ENCODE results near the gene KATNA1.

Gene KATNA1

DNA sequence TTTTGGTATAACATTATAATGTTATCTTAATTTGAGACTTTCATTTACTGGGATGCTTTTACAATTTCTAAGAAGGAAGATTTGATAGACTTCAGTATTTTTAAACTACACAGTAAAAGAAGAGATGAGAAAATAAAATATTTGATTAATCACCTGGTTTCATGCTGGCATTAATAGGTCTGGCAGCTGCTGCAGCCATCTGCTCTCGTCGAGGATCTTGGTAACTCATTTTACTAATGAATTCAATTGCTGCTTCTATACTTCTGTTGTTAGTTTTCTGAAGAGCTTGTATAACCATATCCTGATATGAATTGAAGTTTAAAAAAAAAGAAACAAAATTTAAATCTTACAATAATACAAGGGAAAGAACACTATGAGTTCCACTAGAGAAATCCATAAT is 46.4 kb upstream of the KATNA1 start:
- Histone ChIP-seq H4K20me1 (ENCODE audit: insufficient read depth, low read length, poor library complexity, severe bottlenecking) (peaks cover 71% of the 10 kb centered on the region), H3K4me3 (ENCODE audit: low read length, poor library complexity, severe bottlenecking) (no peak overlapping the region), H3F3A (ENCODE audit: low read depth) (no peaks in the 10 kb centered on the region), H3K9me3 (ENCODE audit: insufficient read depth, low read depth, low read length) (no peaks in the 10 kb centered on the region), H3K4me2 (ENCODE audit: low read depth, low read length, poor library complexity, severe bottlenecking) (no peak overlapping the region), H3K9me2 (replicated peaks; ENCODE audit: low read depth, low read length) (no peaks in the 10 kb centered on the region), H3K4me1 (ENCODE audit: insufficient read depth, low read length, poor library complexity, severe bottlenecking) (no peaks in the 10 kb centered on the region), H2AFZ (ENCODE audit: low read length) (no peak overlapping the region), H3K79me2 (ENCODE audit: insufficient read depth, low read length) (peaks cover 81% of the 10 kb centered on the region), H3K9ac (ENCODE audit: low read depth, low read length, poor library complexity, severe bottlenecking) (no peak overlapping the region), H3K36me3 (ENCODE audit: insufficient read depth, low read length) (peaks cover 90% of the 10 kb centered on the region), H3K27me3 (ENCODE audit: insufficient read depth, low read length, poor library complexity, severe bottlenecking) (no peaks in the 10 kb centered on the region)
- TF ChIP-seq EZH2phosphoT487 (IDR thresholded peaks at IDR 0.05; ENCODE audit: borderline replicate concordance) (no peak), CTCF (conservative IDR thresholded peaks at IDR 0.05; ENCODE audit: low read length) (no peak)

DNA sequence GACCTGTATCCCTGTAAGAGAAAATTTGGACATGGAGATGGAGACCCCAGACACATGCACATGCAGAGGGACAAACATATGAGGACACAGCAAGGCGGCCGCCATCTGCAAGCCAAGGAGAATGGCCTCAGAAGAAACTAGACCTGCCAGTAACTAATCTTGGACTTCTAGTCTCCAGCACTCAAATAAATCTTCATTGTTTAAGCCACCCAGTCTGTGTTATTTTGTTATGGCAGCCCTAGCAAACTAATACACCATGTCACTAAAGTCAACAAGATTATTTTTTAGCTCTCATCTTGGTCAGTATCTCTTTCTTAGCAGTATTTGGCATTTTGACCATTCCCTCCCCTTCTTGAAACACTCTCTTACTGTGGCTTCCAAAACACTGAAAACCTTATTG is 42.7 kb upstream of the KATNA1 start:
- H3K4me1 ChIP-seq (ENCODE audit: insufficient read depth, low read length, poor library complexity, severe bottlenecking): no peaks in the 10 kb centered on the region
- H4K20me1 ChIP-seq (ENCODE audit: insufficient read depth, low read length, poor library complexity, severe bottlenecking): peaks cover 52% of the 10 kb centered on the region
- peaks cover 67% of the 10 kb centered on the region for H3K79me2 ChIP-seq (ENCODE audit: insufficient read depth, low read length)
- no peak overlapping the region for H2AFZ ChIP-seq (ENCODE audit: low read length)
- no peaks in the 10 kb centered on the region for H3K27me3 ChIP-seq (ENCODE audit: insufficient read depth, low read length, poor library complexity, severe bottlenecking)
- no peaks in the 10 kb centered on the region for H3F3A ChIP-seq (ENCODE audit: low read depth)
- TF ChIP-seq EZH2phosphoT487 (IDR thresholded peaks at IDR 0.05; ENCODE audit: borderline replicate concordance): no peak
- TF ChIP-seq CTCF (conservative IDR thresholded peaks at IDR 0.05; ENCODE audit: low read length): no peak
- H3K9me2 ChIP-seq (replicated peaks; ENCODE audit: low read depth, low read length): no peaks in the 10 kb centered on the region
- H3K36me3 ChIP-seq (ENCODE audit: insufficient read depth, low read length): peaks cover 76% of the 10 kb centered on the region
- H3K4me3 ChIP-seq (ENCODE audit: low read length, poor library complexity, severe bottlenecking): no peak overlapping the region
- no peak overlapping the region for H3K9ac ChIP-seq (ENCODE audit: low read depth, low read length, poor library complexity, severe bottlenecking)
- no peak overlapping the region for H3K4me2 ChIP-seq (ENCODE audit: low read depth, low read length, poor library complexity, severe bottlenecking)
- H3K9me3 ChIP-seq (ENCODE audit: insufficient read depth, low read depth, low read length): no peaks in the 10 kb centered on the region

DNA sequence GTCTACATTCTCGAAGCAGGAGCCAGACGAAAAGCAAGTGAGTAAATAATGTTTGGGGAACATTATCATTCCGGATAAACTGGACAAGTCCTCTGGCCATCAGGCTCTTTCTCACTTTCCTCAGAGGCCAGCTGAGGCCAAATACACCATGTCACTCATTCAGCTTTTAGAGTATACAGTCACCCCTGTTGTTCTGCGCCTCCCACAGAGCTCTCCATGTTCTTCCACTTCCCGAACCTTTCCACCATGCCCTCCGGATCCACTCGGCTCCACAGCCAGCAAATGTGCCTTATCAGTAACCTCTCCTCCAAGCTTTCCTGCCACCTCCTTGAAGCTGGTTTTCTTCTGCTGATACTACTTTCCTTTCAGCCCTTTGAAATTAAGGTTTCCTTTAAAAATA is 37.7 kb upstream of the KATNA1 start:
- peaks cover 35% of the 10 kb centered on the region for H4K20me1 ChIP-seq (ENCODE audit: insufficient read depth, low read length, poor library complexity, severe bottlenecking)
- no peaks in the 10 kb centered on the region for H3K27me3 ChIP-seq (ENCODE audit: insufficient read depth, low read length, poor library complexity, severe bottlenecking)
- no peak for TF ChIP-seq EZH2phosphoT487 (IDR thresholded peaks at IDR 0.05; ENCODE audit: borderline replicate concordance)
- no peak for TF ChIP-seq CTCF (conservative IDR thresholded peaks at IDR 0.05; ENCODE audit: low read length)
- no peaks in the 10 kb centered on the region for H3F3A ChIP-seq (ENCODE audit: low read depth)
- H3K4me1 ChIP-seq (ENCODE audit: insufficient read depth, low read length, poor library complexity, severe bottlenecking): no peaks in the 10 kb centered on the region
- H3K79me2 ChIP-seq (ENCODE audit: insufficient read depth, low read length): peaks cover 50% of the 10 kb centered on the region
- H3K9ac ChIP-seq (ENCODE audit: low read depth, low read length, poor library complexity, severe bottlenecking): no peak overlapping the region
- H3K36me3 ChIP-seq (ENCODE audit: insufficient read depth, low read length): peaks cover 61% of the 10 kb centered on the region
- H3K4me3 ChIP-seq (ENCODE audit: low read length, poor library complexity, severe bottlenecking): no peak overlapping the region
- H3K9me3 ChIP-seq (ENCODE audit: insufficient read depth, low read depth, low read length): no peaks in the 10 kb centered on the region
- no peak overlapping the region for H2AFZ ChIP-seq (ENCODE audit: low read length)
- no peaks in the 10 kb centered on the region for H3K9me2 ChIP-seq (replicated peaks; ENCODE audit: low read depth, low read length)
- H3K4me2 ChIP-seq (ENCODE audit: low read depth, low read length, poor library complexity, severe bottlenecking): no peak overlapping the region
